C4-2B (cell line): ENCODE results near the gene HOXB8.

Experiments used
- CTCF ChIP-seq: fragments of 450-650 bp; conservative IDR thresholded peaks from 2 replicates; pipeline ENCODE4 v1.5.1; 2017; ENCODE audit warnings: mild to moderate bottlenecking
- ZFX ChIP-seq: fragments of 450-650 bp; IDR thresholded peaks from 2 replicates; pipeline ENCODE4 v1.6.1; 2017

GRCh38 chr17:48655913-48656312, 40.8 kb upstream of the HOXB8 start:
- no peak for TF ChIP-seq CTCF
- no peak for TF ChIP-seq ZFX
